Uterus (tissue), 2 donors: ENCODE results near the gene LGALS9B.
"Not testable (repeated sequence)": the region's sequence is repeated elsewhere in the genome, so short reads cannot be mapped to it uniquely, and the experiment has no call there.

Experiments used
- POLR2A ChIP-seq, 2 donors: fragments of 450-650 bp; IDR thresholded peaks; one replicate each; pipeline ENCODE4 v1.6.1; 2016; ENCODE audit warnings: antibody characterized with exemption in 2 of 2, mild to moderate bottlenecking in 1 of 2, moderate library complexity in 1 of 2
- TF ChIP-seq, protein P1 (sequence below), 4 experiments: fragments of 200-600 bp in 2 of 4; fragments of 450-650 bp in 2 of 4; sonication (generic) in 2 of 4; IDR thresholded peaks; one replicate each; pipeline ENCODE4 v1.5.1; 2016 to 2019; ENCODE audit warnings: antibody characterized with exemption in 4 of 4, mild to moderate bottlenecking in 2 of 4, moderate library complexity in 1 of 4

DNA sequence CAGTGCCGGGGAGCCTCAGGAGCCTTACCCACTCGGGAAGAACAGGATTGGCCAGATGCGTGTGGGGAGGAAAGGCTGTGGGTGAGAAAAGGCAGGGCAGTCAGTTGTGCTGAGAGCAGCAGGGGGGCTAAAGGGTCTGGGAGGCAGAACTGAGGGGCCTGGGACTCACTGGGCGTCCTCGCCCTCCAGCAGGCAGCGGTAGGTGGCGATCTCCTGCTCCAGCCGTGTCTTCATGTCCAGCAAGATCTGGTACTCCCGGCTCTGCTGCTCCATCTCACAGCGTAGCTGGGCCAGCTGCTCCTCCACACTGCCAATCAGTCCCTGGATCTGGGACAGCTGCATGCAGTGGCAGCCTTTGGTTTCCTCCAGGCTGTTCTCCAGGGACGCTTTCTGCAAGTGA lies 34.6 kb upstream of the LGALS9B start:
- TF ChIP-seq, protein P1, sequence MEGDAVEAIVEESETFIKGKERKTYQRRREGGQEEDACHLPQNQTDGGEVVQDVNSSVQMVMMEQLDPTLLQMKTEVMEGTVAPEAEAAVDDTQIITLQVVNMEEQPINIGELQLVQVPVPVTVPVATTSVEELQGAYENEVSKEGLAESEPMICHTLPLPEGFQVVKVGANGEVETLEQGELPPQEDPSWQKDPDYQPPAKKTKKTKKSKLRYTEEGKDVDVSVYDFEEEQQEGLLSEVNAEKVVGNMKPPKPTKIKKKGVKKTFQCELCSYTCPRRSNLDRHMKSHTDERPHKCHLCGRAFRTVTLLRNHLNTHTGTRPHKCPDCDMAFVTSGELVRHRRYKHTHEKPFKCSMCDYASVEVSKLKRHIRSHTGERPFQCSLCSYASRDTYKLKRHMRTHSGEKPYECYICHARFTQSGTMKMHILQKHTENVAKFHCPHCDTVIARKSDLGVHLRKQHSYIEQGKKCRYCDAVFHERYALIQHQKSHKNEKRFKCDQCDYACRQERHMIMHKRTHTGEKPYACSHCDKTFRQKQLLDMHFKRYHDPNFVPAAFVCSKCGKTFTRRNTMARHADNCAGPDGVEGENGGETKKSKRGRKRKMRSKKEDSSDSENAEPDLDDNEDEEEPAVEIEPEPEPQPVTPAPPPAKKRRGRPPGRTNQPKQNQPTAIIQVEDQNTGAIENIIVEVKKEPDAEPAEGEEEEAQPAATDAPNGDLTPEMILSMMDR (IDR thresholded peaks at IDR 0.05): not testable (repeated sequence)
- TF ChIP-seq POLR2A (IDR thresholded peaks at IDR 0.05): not testable (repeated sequence)
